TTC549 (cell line): Measurements from ENCODE around the gene CERS4.
"Not testable (repeated sequence)": the region's sequence is repeated elsewhere in the genome, so short reads cannot be mapped to it uniquely, and the experiment has no call there.

Source experiments
- FAIRE-seq: peaks from 2 replicates; lab custom pipeline; 2012; peaks lifted over from hg19 to GRCh38; lab: Jason Lieb, UNC

Gene CERS4

GRCh38 chr19:8210421-8211101 lies 1.4 kb downstream of the CERS4 start:
- FAIRE-seq: no peak

GRCh38 chr19:8212212-8212611 lies 3.0 kb downstream of the CERS4 start:
- FAIRE-seq: no peak

GRCh38 chr19:8212916-8213315 lies 3.7 kb downstream of the CERS4 start:
- no peak for FAIRE-seq

- FAIRE-seq: no peak
Measured at GRCh38 chr19:8213827-8214672, 4.9 kb downstream of the CERS4 start.

GRCh38 chr19:8214802-8215201 lies 5.6 kb downstream of the CERS4 start:
- no peak for FAIRE-seq

GRCh38 chr19:8215783-8216182 lies 6.6 kb downstream of the CERS4 start:
- FAIRE-seq: no peak

- no peak for FAIRE-seq
Measured at GRCh38 chr19:8216357-8216756, 7.2 kb downstream of the CERS4 start.

- FAIRE-seq: not testable (repeated sequence)
Measured at GRCh38 chr19:8218127-8218526, 9.0 kb downstream of the CERS4 start.

- FAIRE-seq: no peak
Measured at GRCh38 chr19:8220481-8220880, 11.3 kb downstream of the CERS4 start.

GRCh38 chr19:8221161-8221560 lies 12.0 kb downstream of the CERS4 start:
- no peak for FAIRE-seq

GRCh38 chr19:8223442-8223841 lies 14.3 kb downstream of the CERS4 start:
- not testable (repeated sequence) for FAIRE-seq

- FAIRE-seq: no peak
Measured at GRCh38 chr19:8224394-8225145, 15.4 kb downstream of the CERS4 start.

GRCh38 chr19:8231073-8231604 lies 22.0 kb downstream of the CERS4 start:
- FAIRE-seq: no peak

GRCh38 chr19:8233370-8233769 lies 24.2 kb downstream of the CERS4 start:
- FAIRE-seq: no peak

GRCh38 chr19:8237026-8237425 lies 27.9 kb downstream of the CERS4 start:
- FAIRE-seq: no peak

GRCh38 chr19:8238251-8238650 lies 29.1 kb downstream of the CERS4 start:
- FAIRE-seq: no peak

GRCh38 chr19:8239528-8240273 lies 30.5 kb downstream of the CERS4 start:
- FAIRE-seq: no peak

GRCh38 chr19:8240274-8241229 lies 31.4 kb downstream of the CERS4 start:
- no peak for FAIRE-seq

- no peak for FAIRE-seq
Measured at GRCh38 chr19:8241646-8242045, 32.5 kb downstream of the CERS4 start.

- no peak for FAIRE-seq
Measured at GRCh38 chr19:8242211-8242821, 33.1 kb downstream of the CERS4 start.
